GM12873 (cell line): ENCODE measurements around the gene CT47C1.

Experiments
- CTCF ChIP-seq: IDR thresholded peaks from 2 replicates; pipeline ENCODE4 v1.5.1; 2012; ENCODE audit warnings: low read depth, mild to moderate bottlenecking, moderate library complexity, low read length, control low read depth; ENCODE audit not compliant: insufficient read depth; ENCODE audit errors: missing control alignments

The CT47C1 gene

GRCh38 chrX:119069128-119069527 is 3.7 kb upstream of the CT47C1 start:
- TF ChIP-seq CTCF, result no peak

- no peak for TF ChIP-seq CTCF
Measured at GRCh38 chrX:119069762-119070161, 3.0 kb upstream of the CT47C1 start.

- TF ChIP-seq CTCF, result no peak
Measured at GRCh38 chrX:119071381-119071780, 1.4 kb upstream of the CT47C1 start.

GRCh38 chrX:119073200-119073905 is 560 bp downstream of the CT47C1 start:
- no peak for TF ChIP-seq CTCF

GRCh38 chrX:119073911-119074310 is 1.1 kb downstream of the CT47C1 start:
- TF ChIP-seq CTCF, result no peak

GRCh38 chrX:119075270-119076025 is 2.7 kb downstream of the CT47C1 start:
- TF ChIP-seq CTCF, result no peak

- TF ChIP-seq CTCF, result no peak
Measured at GRCh38 chrX:119082278-119082677, 9.5 kb downstream of the CT47C1 start.
